Psoas muscle (tissue), 8 donors: Measurements from ENCODE around the gene RNF112. TPM values are rescaled to one million over a fixed set of nuclear protein-coding genes. Genes with fewer than 3 reads are reported as not detected.
"Not testable (repeated sequence)": the region's sequence is repeated elsewhere in the genome, so short reads cannot be mapped to it uniquely, and the experiment has no call there.

ENCODE experiments used
- ATAC-seq, 4 donors: fragments of 200-7000 bp; cut with Tn5 transposase; one replicate each; pipeline ENCODE4 v1.9.1; 2020; ENCODE audit warnings: moderate library complexity in 3 of 4, mild to moderate bottlenecking in 2 of 4
- DNase-seq, 2 donors: peaks; one replicate each; pipeline ENCODE4 v3.0.0-alpha.2; 2020
- H3K27ac ChIP-seq: fragments of 200-600 bp; one replicate; pipeline ENCODE4 v1.8.0; 2022
- H3K27me3 ChIP-seq, 3 donors: fragments of 200-600 bp in 1 of 3; one replicate each; pipeline versions ENCODE4 v1.6.1 to v1.8.0; 2013 to 2022; ENCODE audit warnings: low read length in 2 of 3, mild to moderate bottlenecking in 2 of 3, moderate library complexity in 1 of 3; ENCODE audit not compliant: insufficient read depth in 3 of 3
- H3K36me3 ChIP-seq, 2 donors: fragments of 200-600 bp in 1 of 2; one replicate each; pipeline versions ENCODE4 v1.6.1 to v1.8.0; 2013 to 2022; ENCODE audit warnings: low read depth in 1 of 2, mild to moderate bottlenecking in 1 of 2, moderate library complexity in 1 of 2; ENCODE audit not compliant: insufficient read depth in 1 of 2
- H3K4me1 ChIP-seq: fragments of 200-600 bp; one replicate; pipeline ENCODE4 v1.8.0; 2022
- H3K4me3 ChIP-seq: fragments of 200-600 bp; one replicate; pipeline ENCODE4 v1.8.0; 2022; ENCODE audit warnings: mild to moderate bottlenecking
- H3K9me3 ChIP-seq: fragments of 200-600 bp; one replicate; pipeline ENCODE4 v1.8.0; 2022
- WGBS, 3 donors: extraction: QIAGEN DNeasy Blood & Tissue Kit; methylation state at CpG; one replicate each; pipeline versions ENCODE4 v1.1.6 to v1.1.7; 2013; 5-methylcytosine and 5-hydroxymethylcytosine counted together
- intact Hi-C, 2 donors: fragments of 100-400 bp; cut with DNase I; formaldehyde crosslinking; loops; one replicate each; pipeline versions ENCODE4 v1.11.0 to v1.14.2; 2022
- polyA plus RNA-seq, 3 donors: library from polyadenylated mRNA; stranded (reverse); fragments of 200-250 nt; gene quantifications; one replicate each; pipeline ENCODE4 v1.2.3, GENCODE V29; 2013
- total RNA-seq, 4 donors: library from RNA; stranded (reverse); fragmentation: NEBNext Ultra II Directional in 2 of 4; extraction: Animal tissue kit (Norgen Biotek cat#: 25700) in 2 of 4; gene quantifications; one replicate each; pipeline versions ENCODE4 v1.2.1 to v1.2.4, GENCODE V29; 2021 to 2023
- TF ChIP-seq, protein P1 (sequence below): fragments of 200-600 bp; IDR thresholded peaks from one replicate; pipeline ENCODE4 v1.8.0; 2022; ENCODE audit warnings: antibody characterized with exemption
- donor health status: healthy with polysubstance abuse.
- donor health status: DM: no; HTN: no; CAD: no; lungs with moderate emphysema.
- donor health status: Bipolar disorder and iron deficiency.
- donor health status: healthy.
- donor health status: DM: yes; HTN: yes; CAD: no.
- donor health status: DM: no; HTN: no; CAD: no.
- donor health status: DM: no; HTN: no; CAD: no.
- donor health status: DM: yes; HTN: yes; CAD: no.

Gene RNF112
- total and polyA plus RNA-seq, 7 donors = 0.25 to 1.5 (median 1.1) TPM

DNA sequence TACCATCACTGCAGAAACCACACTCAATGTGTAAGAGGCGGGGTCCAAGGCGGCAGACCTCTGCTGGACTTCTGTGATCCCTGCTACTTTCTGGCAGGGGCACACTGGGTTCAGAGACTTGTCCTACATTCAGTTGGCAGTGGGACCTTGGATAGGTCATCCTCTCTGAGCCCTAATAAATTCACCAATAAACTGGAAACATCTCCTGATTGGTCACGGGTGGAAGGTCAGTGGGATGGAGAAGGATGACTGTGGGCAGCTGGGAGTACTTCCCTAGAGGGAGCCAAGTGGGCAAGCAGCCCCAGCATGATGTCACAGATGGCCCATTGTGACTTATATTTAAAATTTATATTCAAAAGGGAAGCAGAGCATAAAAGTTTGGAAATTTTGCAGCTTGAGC is 49.7 kb downstream of the RNF112 start:
- DNase-seq (peak in 1 of 2 donors; percentile 34), ATAC-seq (no peak)
- intact Hi-C loops = no loop called here
- TF ChIP-seq, protein P1, sequence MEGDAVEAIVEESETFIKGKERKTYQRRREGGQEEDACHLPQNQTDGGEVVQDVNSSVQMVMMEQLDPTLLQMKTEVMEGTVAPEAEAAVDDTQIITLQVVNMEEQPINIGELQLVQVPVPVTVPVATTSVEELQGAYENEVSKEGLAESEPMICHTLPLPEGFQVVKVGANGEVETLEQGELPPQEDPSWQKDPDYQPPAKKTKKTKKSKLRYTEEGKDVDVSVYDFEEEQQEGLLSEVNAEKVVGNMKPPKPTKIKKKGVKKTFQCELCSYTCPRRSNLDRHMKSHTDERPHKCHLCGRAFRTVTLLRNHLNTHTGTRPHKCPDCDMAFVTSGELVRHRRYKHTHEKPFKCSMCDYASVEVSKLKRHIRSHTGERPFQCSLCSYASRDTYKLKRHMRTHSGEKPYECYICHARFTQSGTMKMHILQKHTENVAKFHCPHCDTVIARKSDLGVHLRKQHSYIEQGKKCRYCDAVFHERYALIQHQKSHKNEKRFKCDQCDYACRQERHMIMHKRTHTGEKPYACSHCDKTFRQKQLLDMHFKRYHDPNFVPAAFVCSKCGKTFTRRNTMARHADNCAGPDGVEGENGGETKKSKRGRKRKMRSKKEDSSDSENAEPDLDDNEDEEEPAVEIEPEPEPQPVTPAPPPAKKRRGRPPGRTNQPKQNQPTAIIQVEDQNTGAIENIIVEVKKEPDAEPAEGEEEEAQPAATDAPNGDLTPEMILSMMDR = no peak
- Histone ChIP-seq H3K27me3 (no peaks in the 10 kb centered on the region), H3K9me3 (no peaks in the 10 kb centered on the region), H3K4me1 (no peaks in the 10 kb centered on the region), H3K27ac (no peak overlapping the region), H3K4me3 (no peak overlapping the region), H3K36me3 (no peaks in the 10 kb centered on the region)
- 48 to 74% (median 59%) methylated on average over 3 of the region's 3 CpGs for WGBS, 3 donors

DNA sequence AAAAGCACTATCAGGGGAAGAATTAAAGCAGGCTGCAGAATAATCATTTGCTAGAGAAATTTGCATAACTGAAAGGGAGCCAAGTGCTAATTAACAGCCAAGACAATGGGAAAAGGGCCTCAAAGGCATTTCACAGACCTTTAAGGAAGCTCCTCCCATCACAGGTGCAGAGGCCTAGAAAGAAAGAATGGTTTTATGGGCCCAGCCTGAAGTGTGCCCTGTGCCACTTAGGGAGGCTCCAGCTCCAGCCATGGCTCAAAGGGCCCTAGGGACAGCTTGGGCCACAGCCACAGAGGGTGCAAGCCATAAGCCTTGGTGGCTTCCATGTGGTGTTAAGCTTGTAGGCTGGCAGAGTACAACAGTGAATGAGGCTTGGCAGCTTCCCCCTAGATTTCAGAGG is 50.1 kb downstream of the RNF112 start:
- Histone ChIP-seq H3K36me3 (no peaks in the 10 kb centered on the region), H3K4me1 (no peaks in the 10 kb centered on the region), H3K27me3 (no peaks in the 10 kb centered on the region), H3K9me3 (no peaks in the 10 kb centered on the region), H3K27ac (no peak overlapping the region), H3K4me3 (no peak overlapping the region)
- intact Hi-C loops = no loop called here
- no peak for DNase-seq
- TF ChIP-seq, protein P1 = no peak
- no peak for ATAC-seq

DNA sequence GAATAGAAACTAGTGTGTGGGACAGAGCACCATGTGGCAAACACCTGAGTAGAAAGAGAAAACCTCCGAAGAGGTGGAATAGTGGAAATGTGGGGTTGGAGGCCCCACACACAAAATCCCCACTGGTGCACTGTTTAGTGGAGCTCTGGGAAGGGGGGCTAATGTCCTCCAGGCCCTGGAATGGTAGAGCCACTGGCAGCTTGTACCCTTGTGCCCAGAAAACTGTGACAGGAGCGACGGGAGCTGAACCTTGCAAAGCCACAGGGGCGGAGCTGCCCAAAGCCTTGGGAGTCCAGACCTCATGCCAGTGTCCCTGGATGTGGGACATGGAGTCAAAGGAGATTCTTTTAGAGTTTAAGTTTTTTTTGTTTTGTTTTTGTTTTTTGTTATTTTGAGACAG is 50.6 kb downstream of the RNF112 start:
- H3K4me1 ChIP-seq = no peaks in the 10 kb centered on the region
- WGBS, 3 donors = 94 to 100% (median 94%) methylated on average over 4 of the region's 4 CpGs
- H3K27me3 ChIP-seq = no peaks in the 10 kb centered on the region
- TF ChIP-seq, protein P1 = no peak
- no peaks in the 10 kb centered on the region for H3K36me3 ChIP-seq
- H3K9me3 ChIP-seq = no peaks in the 10 kb centered on the region
- DNase-seq = no peak
- no peak overlapping the region for H3K27ac ChIP-seq
- ATAC-seq = no peak
- intact Hi-C loops = no loop called here
- H3K4me3 ChIP-seq = no peak overlapping the region

DNA sequence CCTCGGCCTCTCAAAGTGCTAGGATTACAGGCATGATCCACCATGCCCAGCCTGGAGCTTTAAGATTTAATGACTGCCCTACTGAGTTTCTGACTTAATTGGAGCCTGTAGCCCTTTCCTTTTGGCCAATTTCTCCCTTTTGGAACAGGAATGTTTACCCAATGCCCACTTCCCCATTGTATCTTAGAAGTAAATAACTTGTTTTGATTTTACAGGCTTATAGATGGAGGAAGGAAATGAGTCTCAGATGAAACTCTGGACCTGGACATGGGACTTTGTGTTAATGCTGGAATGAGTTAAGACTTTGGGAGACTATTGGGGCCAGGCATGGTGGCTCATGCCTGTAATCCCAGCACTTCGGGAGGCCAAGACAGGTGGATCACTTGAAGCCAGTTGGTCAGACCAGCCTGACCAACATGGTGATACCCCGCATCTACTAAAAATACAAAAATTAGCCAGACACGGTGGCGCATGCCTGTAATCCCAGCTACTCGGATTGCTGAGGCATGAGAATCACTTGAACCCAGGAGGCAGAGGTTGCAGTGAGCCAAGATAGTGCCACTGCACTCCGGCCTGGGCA is 51.5 kb downstream of the RNF112 start:
- DNase-seq, intact Hi-C loops, H3K27ac ChIP-seq, H3K4me1 ChIP-seq, H3K27me3 ChIP-seq, ATAC-seq, H3K9me3 ChIP-seq, H3K36me3 ChIP-seq, H3K4me3 ChIP-seq: not testable (repeated sequence)
- WGBS, 3 donors = 47 to 60% (median 49%) methylated on average over 7 of the region's 7 CpGs

DNA sequence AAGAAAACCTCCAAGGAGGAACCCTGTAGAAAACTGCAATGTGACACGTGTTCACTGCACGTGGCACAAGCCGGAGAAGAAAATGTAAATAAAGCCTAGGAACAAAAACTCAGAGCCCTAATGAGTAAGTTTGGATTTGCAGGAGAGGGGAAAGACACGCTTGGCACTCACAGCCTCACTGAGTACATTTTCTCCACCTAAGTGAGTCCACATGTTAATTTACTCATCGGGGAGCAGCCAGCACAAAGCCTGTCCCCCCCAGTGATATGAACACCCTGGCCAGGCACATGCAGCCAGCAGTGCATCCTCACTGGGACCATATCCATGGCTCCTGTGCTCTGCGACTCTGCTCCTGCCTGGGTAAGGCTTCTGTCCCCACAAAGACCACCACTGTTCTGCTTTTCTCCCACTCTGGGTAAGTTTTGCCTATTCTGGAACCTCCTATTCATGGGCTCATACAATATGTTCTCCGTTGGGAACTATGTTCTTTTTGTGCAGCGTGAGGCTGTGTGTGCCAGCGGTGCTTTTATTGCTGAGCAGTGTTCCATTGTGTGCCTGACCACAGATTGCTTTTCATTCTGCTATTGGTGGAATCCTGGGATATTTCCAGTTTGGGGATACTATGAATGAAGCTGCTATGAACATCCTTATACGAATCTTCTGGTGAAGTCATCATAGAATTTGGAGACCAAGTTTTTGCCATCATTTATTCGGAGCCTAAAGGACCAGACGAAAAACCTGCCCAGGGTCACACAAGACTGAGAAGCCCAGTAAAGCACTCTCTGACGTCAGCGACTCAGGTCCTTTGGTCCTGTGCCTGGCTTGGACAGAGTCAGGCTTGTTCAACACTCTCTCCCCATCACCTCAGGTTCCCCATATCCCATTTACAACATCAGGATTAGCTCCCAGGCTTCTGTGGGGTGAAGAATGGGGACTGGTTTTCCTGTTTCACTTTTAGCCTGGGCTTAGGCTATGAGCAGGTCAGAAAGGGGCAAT is 53.3 kb downstream of the RNF112 start:
- Histone ChIP-seq H3K9me3 (no peaks in the 10 kb centered on the region), H3K27ac (no peak overlapping the region), H3K4me3 (no peak overlapping the region)

More for the DNA sequence above, 53.3 kb downstream of the RNF112 start:
- intact Hi-C loops = no loop called here
- no peaks in the 10 kb centered on the region for H3K36me3 ChIP-seq
- WGBS, 3 donors = 70 to 76% (median 73%) methylated on average over 14 of the region's 14 CpGs
- peaks cover 0 to 2% (median 0%) of the 10 kb centered on the region in 3 donors for H3K27me3 ChIP-seq
- DNase-seq (no peak), ATAC-seq (no peak)
- H3K4me1 ChIP-seq = no peaks in the 10 kb centered on the region
- TF ChIP-seq, protein P1 = no peak
